Fibroblast of lung (primary cell): ENCODE results near the gene DNAH8.

Source experiments
- EZH2 ChIP-seq: IDR thresholded peaks from 2 replicates; pipeline ENCODE4 v1.5.1; 2012; ENCODE audit warnings: low read length, control low read depth, mild to moderate bottlenecking; ENCODE audit errors: missing control alignments
- TF ChIP-seq, protein P1 (sequence below), 2 donors: IDR thresholded peaks in 1 of 2; conservative IDR thresholded peaks in 1 of 2; 1 replicate in 1 of 2; 2 replicates in 1 of 2; pipeline ENCODE4 v1.5.1; 2011 to 2012; ENCODE audit warnings: low read length in 2 of 2, control low read depth in 1 of 2, inconsistent platforms in 1 of 2, low read depth in 1 of 2, mild to moderate bottlenecking in 1 of 2

DNA sequence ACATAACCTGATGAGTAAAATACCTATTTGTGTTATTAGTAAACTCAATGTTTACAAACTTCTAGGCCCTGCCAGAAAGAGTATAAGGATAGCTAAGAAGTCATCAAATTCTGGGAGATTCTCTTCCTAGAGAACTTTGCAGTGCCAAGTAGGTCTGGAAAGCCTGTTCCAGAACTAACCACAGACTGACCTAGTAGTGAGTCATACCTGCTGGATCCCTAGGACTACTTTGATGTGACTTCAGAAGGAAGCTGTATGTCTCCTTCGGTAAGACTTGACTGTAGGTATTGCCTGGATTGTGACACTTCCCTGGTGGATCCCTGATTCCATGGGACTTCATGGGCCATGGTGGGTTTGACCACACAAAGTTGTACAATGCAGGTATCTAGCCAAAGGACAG lies 131.7 kb downstream of the DNAH8 start:
- TF ChIP-seq, protein P1, sequence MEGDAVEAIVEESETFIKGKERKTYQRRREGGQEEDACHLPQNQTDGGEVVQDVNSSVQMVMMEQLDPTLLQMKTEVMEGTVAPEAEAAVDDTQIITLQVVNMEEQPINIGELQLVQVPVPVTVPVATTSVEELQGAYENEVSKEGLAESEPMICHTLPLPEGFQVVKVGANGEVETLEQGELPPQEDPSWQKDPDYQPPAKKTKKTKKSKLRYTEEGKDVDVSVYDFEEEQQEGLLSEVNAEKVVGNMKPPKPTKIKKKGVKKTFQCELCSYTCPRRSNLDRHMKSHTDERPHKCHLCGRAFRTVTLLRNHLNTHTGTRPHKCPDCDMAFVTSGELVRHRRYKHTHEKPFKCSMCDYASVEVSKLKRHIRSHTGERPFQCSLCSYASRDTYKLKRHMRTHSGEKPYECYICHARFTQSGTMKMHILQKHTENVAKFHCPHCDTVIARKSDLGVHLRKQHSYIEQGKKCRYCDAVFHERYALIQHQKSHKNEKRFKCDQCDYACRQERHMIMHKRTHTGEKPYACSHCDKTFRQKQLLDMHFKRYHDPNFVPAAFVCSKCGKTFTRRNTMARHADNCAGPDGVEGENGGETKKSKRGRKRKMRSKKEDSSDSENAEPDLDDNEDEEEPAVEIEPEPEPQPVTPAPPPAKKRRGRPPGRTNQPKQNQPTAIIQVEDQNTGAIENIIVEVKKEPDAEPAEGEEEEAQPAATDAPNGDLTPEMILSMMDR (conservative IDR thresholded peaks at IDR 0.05 in 1 of 2, IDR thresholded peaks at IDR 0.05 in 1 of 2; ENCODE audit: low read depth in 1 of 2, low read length in 2 of 2): no peak
- no peak for TF ChIP-seq EZH2
